ENCODE data around the gene ARHGAP27. TPM values are rescaled to one million over a fixed set of nuclear protein-coding genes. Genes with fewer than 3 reads are reported as not detected.

The ARHGAP27 gene
- polyA plus RNA-seq, 1 donor (not counting 4 experiments of a cell fraction or from before 2014, with no cell fraction given) = 14.4 TPM

DNA sequence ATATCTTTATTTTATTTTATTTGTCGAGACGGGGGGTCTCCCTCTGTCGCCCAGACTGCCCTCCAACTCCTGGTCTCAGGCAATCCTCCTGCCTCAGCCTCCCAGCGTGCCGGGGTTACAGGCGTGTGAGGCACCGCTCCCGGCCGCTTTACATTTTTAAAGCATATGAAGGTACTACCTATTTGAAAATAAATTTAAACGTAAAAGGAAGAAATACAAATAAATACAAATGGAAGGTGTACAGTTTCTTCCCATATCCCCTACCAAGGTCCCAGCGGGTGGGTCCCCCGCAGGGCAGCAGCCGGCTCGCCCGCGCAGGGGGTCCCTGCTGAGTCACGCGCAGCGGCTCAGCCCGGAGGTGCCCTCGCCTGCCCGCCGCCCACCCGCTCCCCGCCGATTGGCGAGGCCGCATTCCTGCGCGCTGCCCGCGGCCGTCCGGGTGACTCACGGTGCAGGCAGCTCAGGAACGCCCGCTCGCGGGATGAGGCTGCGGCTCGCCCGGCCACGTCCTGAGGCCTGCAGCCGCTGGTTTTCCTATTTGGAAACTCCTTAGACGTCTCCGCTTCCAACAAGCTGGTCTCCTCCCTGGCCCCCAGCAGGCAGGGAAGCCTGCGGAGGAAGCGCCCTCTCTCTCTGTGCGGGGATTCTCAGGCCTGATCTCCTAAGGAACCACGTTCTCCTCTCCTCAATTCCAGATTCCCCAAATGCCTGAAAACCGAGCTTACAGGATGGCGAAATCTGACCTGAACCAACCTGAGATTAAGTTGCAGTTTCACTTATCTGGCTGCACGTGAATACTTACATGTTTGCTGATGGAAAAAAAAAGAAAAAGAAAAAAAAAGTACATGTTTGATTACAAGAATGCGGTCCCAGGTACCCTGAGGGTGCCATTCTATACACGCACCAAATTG, 61.0 kb downstream of the ARHGAP27 start:
- Histone ChIP-seq H3K36me3 (ENCODE audit: control insufficient read depth in 2 of 2, extremely low read depth in 1 of 2, insufficient read depth in 2 of 2, low read length in 2 of 2) (no peaks in the 10 kb centered on the region), H2AFZ (ENCODE audit: control insufficient read depth, low read length) (peak overlapping the region; percentile 82), H3K79me2 (ENCODE audit: control insufficient read depth, insufficient read depth, low read length) (no peaks in the 10 kb centered on the region), H3K9me1 (ENCODE audit: control insufficient read depth, extremely low read depth, insufficient read depth, low read length) (no peaks in the 10 kb centered on the region), H3K27me3 (ENCODE audit: control insufficient read depth, extremely low read depth, insufficient read depth, low read length) (no peaks in the 10 kb centered on the region), H3K27ac (ENCODE audit: control insufficient read depth, insufficient read depth, low read length) (peak overlapping the region; percentile 84), H4K20me1 (ENCODE audit: control insufficient read depth, extremely low read depth, insufficient read depth, low read length) (no peaks in the 10 kb centered on the region), H3K9ac (ENCODE audit: control insufficient read depth, extremely low read depth, insufficient read depth, low read length) (peak overlapping the region; percentile 67), H3K4me3 (ENCODE audit: control insufficient read depth in 2 of 3, extremely low read depth in 1 of 3, insufficient read depth in 2 of 3, low read depth in 1 of 3, low read length in 3 of 3) (peak overlapping the region in 2 of 3 experiments; percentile 6 to 16), H3K4me1 (ENCODE audit: control insufficient read depth, extremely low read depth, insufficient read depth, low read length) (peaks cover 37% of the 10 kb centered on the region), H3K4me2 (ENCODE audit: control insufficient read depth, extremely low read depth, insufficient read depth, low read depth, low read length) (peak overlapping the region; percentile 72), H3K9me3 (ENCODE audit: control insufficient read depth, low read depth, low read length) (no peaks in the 10 kb centered on the region)
- DNase-seq (ENCODE audit: low read depth, low spot score) (peak; percentile 59), FAIRE-seq (peak; percentile 65)
- TF ChIP-seq, protein P1, sequence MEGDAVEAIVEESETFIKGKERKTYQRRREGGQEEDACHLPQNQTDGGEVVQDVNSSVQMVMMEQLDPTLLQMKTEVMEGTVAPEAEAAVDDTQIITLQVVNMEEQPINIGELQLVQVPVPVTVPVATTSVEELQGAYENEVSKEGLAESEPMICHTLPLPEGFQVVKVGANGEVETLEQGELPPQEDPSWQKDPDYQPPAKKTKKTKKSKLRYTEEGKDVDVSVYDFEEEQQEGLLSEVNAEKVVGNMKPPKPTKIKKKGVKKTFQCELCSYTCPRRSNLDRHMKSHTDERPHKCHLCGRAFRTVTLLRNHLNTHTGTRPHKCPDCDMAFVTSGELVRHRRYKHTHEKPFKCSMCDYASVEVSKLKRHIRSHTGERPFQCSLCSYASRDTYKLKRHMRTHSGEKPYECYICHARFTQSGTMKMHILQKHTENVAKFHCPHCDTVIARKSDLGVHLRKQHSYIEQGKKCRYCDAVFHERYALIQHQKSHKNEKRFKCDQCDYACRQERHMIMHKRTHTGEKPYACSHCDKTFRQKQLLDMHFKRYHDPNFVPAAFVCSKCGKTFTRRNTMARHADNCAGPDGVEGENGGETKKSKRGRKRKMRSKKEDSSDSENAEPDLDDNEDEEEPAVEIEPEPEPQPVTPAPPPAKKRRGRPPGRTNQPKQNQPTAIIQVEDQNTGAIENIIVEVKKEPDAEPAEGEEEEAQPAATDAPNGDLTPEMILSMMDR (optimal IDR thresholded peaks at IDR 0.05 in 1 of 3, IDR thresholded peaks at IDR 0.05 in 1 of 3, conservative IDR thresholded peaks at IDR 0.05 in 1 of 3; ENCODE audit: extremely low read depth in 1 of 3, insufficient read depth in 2 of 3, low read length in 3 of 3) = peak in 1 of 3 experiments; percentile 20
- no peak for TF ChIP-seq EZH2 (IDR thresholded peaks at IDR 0.05; ENCODE audit: low read length)
- dilution Hi-C loops (cut with MboI; ENCODE audit: extremely low pct_ligation_motif_present, low sequenced_read_pairs) = no loop called here

DNA sequence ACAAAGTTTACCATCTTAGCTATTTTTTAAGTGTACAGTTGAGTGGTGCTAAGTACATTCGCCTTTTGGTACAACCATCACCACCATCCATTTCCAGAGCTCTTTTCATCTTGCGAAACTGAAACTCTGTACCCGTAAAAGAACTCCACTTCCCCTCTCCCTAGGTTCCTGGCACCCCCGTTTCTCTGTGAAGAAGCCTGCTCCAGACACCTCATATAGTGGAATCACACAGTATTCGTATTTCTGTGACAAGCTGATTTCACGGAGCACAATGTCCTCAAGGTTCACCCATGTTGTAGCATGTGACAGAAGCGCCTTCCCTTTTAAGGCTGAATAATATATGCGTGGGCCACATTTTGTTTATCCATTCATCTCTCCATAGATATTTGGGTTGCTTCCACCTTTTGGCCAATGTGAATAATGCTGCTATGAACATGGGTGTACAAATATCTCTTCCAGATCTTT, 61.7 kb downstream of the ARHGAP27 start:
- dilution Hi-C loops (cut with MboI; ENCODE audit: extremely low pct_ligation_motif_present, low sequenced_read_pairs) = no loop called here
- TF ChIP-seq, protein P1 (optimal IDR thresholded peaks at IDR 0.05 in 1 of 3, IDR thresholded peaks at IDR 0.05 in 1 of 3, conservative IDR thresholded peaks at IDR 0.05 in 1 of 3; ENCODE audit: extremely low read depth in 1 of 3, insufficient read depth in 2 of 3, low read length in 3 of 3) = no peak
- no peak for TF ChIP-seq EZH2 (IDR thresholded peaks at IDR 0.05; ENCODE audit: low read length)
- Histone ChIP-seq H4K20me1 (ENCODE audit: control insufficient read depth, extremely low read depth, insufficient read depth, low read length) (no peaks in the 10 kb centered on the region), H3K4me1 (ENCODE audit: control insufficient read depth, extremely low read depth, insufficient read depth, low read length) (peaks cover 37% of the 10 kb centered on the region), H3K4me2 (ENCODE audit: control insufficient read depth, extremely low read depth, insufficient read depth, low read depth, low read length) (peak overlapping the region; percentile 72), H3K27me3 (ENCODE audit: control insufficient read depth, extremely low read depth, insufficient read depth, low read length) (no peaks in the 10 kb centered on the region), H3K9me3 (ENCODE audit: control insufficient read depth, low read depth, low read length) (no peaks in the 10 kb centered on the region), H3K9ac (ENCODE audit: control insufficient read depth, extremely low read depth, insufficient read depth, low read length) (peak overlapping the region; percentile 67), H3K79me2 (ENCODE audit: control insufficient read depth, insufficient read depth, low read length) (no peaks in the 10 kb centered on the region), H2AFZ (ENCODE audit: control insufficient read depth, low read length) (peak overlapping the region; percentile 82), H3K9me1 (ENCODE audit: control insufficient read depth, extremely low read depth, insufficient read depth, low read length) (no peaks in the 10 kb centered on the region), H3K4me3 (ENCODE audit: control insufficient read depth in 2 of 3, extremely low read depth in 1 of 3, insufficient read depth in 2 of 3, low read depth in 1 of 3, low read length in 3 of 3) (peak overlapping the region in 1 of 3 experiments; percentile 18), H3K36me3 (ENCODE audit: control insufficient read depth in 2 of 2, extremely low read depth in 1 of 2, insufficient read depth in 2 of 2, low read length in 2 of 2) (no peaks in the 10 kb centered on the region), H3K27ac (ENCODE audit: control insufficient read depth, insufficient read depth, low read length) (peak overlapping the region; percentile 84)
- FAIRE-seq (no peak), DNase-seq (ENCODE audit: low read depth, low spot score) (no peak)
